Mucosa of stomach (tissue), 1 donor: ENCODE data around the gene FRG2B.
"Not testable (repeated sequence)": the region's sequence is repeated elsewhere in the genome, so short reads cannot be mapped to it uniquely, and the experiment has no call there.

Source experiments
- H3K27me3 ChIP-seq: one replicate; pipeline ENCODE4 v1.7.0; 2013; ENCODE audit warnings: mild to moderate bottlenecking, low read length; ENCODE audit not compliant: control insufficient read depth, insufficient read depth
- H3K36me3 ChIP-seq: one replicate; pipeline ENCODE4 v1.7.0; 2013; ENCODE audit warnings: low read length; ENCODE audit not compliant: control insufficient read depth, insufficient read depth
- H3K4me1 ChIP-seq: one replicate; pipeline ENCODE4 v1.7.0; 2013; ENCODE audit warnings: mild to moderate bottlenecking, low read length; ENCODE audit not compliant: control insufficient read depth, insufficient read depth
- H3K4me3 ChIP-seq: one replicate; pipeline ENCODE4 v1.7.0; 2013; ENCODE audit warnings: low read length
- H3K9ac ChIP-seq: one replicate; pipeline ENCODE4 v1.7.0; 2013; ENCODE audit warnings: mild to moderate bottlenecking, low read length, moderate library complexity
- H3K9me3 ChIP-seq: one replicate; pipeline ENCODE4 v1.7.0; 2013; ENCODE audit warnings: mild to moderate bottlenecking, low read length, moderate library complexity; ENCODE audit not compliant: control insufficient read depth
- donor health status: Pancreatic carcinoma.

FRG2B gene

GRCh38 chr10:133590226-133590969 lies 36.2 kb downstream of the FRG2B start:
- no peaks in the 10 kb centered on the region for H3K4me1 ChIP-seq
- no peak overlapping the region for H3K4me3 ChIP-seq
- H3K9ac ChIP-seq = no peak overlapping the region
- no peaks in the 10 kb centered on the region for H3K9me3 ChIP-seq
- H3K36me3 ChIP-seq = no peaks in the 10 kb centered on the region
- H3K27me3 ChIP-seq = peaks cover 4% of the 10 kb centered on the region

DNA sequence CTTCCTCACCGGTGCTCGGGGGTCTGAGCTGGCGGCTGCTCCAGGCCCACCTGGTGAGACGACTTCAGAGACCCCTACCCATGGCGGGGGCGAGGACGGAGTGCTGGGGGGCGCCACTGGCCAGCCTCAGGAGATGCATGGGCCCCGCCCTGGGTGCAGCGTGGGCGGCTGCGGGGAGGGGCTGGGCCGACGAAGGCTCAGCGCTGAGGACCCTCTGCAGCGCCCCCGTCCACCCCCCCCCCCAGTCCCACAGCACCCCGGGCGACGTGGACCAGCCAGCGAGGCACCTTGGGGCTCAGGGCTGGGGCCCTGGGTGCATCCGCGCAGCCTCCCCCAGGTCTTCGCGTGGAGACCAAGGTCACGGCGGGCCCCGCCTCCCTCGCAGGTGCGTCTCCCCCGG lies 49.6 kb downstream of the FRG2B start:
- not testable (repeated sequence) for H3K36me3 ChIP-seq, H3K9me3 ChIP-seq, H3K9ac ChIP-seq, H3K4me1 ChIP-seq, H3K27me3 ChIP-seq, H3K4me3 ChIP-seq
